Suppressor macrophage (primary cell): ENCODE results near the gene CLPTM1.
"Not testable (repeated sequence)": the region's sequence is repeated elsewhere in the genome, so short reads cannot be mapped to it uniquely, and the experiment has no call there.

Experiments
- DNase-seq, 4 experiments: peaks; one replicate each; pipeline ENCODE4 v3.0.0-alpha.2; 2020 to 2022
- total RNA-seq, 17 experiments: gene quantifications; one replicate each; lab custom pipeline; 2026; ENCODE audit warnings: mixed read lengths in 6 of 17, inconsistent platforms in 3 of 17; lab: John Stamatoyannopoulos, UW

CLPTM1 gene, protein sequence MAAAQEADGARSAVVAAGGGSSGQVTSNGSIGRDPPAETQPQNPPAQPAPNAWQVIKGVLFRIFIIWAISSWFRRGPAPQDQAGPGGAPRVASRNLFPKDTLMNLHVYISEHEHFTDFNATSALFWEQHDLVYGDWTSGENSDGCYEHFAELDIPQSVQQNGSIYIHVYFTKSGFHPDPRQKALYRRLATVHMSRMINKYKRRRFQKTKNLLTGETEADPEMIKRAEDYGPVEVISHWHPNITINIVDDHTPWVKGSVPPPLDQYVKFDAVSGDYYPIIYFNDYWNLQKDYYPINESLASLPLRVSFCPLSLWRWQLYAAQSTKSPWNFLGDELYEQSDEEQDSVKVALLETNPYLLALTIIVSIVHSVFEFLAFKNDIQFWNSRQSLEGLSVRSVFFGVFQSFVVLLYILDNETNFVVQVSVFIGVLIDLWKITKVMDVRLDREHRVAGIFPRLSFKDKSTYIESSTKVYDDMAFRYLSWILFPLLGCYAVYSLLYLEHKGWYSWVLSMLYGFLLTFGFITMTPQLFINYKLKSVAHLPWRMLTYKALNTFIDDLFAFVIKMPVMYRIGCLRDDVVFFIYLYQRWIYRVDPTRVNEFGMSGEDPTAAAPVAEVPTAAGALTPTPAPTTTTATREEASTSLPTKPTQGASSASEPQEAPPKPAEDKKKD
- 42.4 to 163 (median 109) reads per million in 17 experiments for total RNA-seq

DNA sequence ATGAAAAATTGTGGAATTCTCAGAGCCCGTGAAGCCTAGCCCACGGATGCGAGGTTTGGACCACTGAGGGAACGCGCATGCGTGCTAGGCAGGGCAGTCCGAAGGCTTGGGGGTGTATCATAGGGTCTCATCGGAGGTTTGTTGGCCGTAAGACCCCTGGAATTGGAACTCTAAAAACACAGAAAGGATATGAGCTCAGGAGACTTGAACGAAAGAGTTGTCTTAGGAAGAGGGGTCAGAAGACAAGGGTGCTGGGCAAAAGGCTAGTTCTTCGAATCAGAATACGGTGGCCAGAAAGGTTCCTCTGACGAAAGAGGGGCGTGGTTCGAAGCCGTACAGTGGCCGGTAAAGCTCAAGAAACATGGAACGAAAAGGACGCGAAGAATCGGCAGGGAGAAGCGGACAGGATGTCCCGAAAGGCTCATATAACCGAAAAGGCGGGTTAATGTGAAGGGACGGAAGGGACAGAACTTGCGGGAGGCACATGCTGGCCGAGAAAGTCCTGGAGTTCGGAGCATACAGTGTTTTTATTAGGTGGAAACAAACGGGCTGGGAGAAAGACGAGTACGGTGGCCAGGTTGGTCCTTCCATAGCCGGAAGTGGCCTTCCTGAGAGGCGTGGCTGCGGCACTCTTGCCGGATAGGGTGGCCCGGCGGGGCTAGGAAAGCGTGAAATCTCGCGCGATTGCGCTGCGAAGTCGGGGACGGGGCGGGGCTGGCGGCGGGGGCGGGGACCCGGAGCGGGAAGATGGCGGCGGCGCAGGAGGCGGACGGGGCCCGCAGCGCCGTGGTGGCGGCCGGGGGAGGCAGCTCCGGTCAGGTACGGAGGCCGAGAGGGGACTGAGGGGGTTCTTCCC lies at the start of gene CLPTM1:
TSS of gene CLPTM1 (plus strand) at position 732 of the 856 bp plus-strand sequence. CDS start at position 748, 16 bp downstream.
- DNase-seq, result peak; percentile 98 to 100 (median 99)

DNA sequence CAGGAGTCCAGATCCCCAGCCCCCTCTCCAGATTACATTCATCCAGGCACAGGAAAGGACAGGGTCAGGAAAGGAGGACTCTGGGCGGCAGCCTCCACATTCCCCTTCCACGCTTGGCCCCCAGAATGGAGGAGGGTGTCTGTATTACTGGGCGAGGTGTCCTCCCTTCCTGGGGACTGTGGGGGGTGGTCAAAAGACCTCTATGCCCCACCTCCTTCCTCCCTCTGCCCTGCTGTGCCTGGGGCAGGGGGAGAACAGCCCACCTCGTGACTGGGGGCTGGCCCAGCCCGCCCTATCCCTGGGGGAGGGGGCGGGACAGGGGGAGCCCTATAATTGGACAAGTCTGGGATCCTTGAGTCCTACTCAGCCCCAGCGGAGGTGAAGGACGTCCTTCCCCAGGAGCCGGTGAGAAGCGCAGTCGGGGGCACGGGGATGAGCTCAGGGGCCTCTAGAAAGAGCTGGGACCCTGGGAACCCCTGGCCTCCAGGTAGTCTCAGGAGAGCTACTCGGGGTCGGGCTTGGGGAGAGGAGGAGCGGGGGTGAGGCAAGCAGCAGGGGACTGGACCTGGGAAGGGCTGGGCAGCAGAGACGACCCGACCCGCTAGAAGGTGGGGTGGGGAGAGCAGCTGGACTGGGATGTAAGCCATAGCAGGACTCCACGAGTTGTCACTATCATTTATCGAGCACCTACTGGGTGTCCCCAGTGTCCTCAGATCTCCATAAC lies 49.6 kb upstream of the CLPTM1 start, which contains the start of gene APOE:
TSS of gene APOE (plus strand) at position 360 of the 724 bp plus-strand sequence. CDS start 829 bp downstream, outside the sequence.
- DNase-seq, result peak; percentile 70 to 89 (median 80)

DNA sequence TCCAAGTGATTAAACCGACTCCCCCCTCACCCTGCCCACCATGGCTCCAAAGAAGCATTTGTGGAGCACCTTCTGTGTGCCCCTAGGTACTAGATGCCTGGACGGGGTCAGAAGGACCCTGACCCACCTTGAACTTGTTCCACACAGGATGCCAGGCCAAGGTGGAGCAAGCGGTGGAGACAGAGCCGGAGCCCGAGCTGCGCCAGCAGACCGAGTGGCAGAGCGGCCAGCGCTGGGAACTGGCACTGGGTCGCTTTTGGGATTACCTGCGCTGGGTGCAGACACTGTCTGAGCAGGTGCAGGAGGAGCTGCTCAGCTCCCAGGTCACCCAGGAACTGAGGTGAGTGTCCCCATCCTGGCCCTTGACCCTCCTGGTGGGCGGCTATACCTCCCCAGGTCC lies 47.6 kb upstream of the CLPTM1 start:
- DNase-seq, result no peak

DNA sequence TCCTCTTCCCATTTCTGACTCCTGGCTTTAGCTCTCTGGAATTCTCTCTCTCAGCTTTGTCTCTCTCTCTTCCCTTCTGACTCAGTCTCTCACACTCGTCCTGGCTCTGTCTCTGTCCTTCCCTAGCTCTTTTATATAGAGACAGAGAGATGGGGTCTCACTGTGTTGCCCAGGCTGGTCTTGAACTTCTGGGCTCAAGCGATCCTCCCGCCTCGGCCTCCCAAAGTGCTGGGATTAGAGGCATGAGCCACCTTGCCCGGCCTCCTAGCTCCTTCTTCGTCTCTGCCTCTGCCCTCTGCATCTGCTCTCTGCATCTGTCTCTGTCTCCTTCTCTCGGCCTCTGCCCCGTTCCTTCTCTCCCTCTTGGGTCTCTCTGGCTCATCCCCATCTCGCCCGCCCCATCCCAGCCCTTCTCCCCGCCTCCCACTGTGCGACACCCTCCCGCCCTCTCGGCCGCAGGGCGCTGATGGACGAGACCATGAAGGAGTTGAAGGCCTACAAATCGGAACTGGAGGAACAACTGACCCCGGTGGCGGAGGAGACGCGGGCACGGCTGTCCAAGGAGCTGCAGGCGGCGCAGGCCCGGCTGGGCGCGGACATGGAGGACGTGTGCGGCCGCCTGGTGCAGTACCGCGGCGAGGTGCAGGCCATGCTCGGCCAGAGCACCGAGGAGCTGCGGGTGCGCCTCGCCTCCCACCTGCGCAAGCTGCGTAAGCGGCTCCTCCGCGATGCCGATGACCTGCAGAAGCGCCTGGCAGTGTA lies 46.9 kb upstream of the CLPTM1 start:
- no peak for DNase-seq

DNA sequence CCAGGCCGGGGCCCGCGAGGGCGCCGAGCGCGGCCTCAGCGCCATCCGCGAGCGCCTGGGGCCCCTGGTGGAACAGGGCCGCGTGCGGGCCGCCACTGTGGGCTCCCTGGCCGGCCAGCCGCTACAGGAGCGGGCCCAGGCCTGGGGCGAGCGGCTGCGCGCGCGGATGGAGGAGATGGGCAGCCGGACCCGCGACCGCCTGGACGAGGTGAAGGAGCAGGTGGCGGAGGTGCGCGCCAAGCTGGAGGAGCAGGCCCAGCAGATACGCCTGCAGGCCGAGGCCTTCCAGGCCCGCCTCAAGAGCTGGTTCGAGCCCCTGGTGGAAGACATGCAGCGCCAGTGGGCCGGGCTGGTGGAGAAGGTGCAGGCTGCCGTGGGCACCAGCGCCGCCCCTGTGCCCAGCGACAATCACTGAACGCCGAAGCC lies 46.3 kb upstream of the CLPTM1 start:
- DNase-seq, result peak in 1 of 4 experiments; percentile 4

DNA sequence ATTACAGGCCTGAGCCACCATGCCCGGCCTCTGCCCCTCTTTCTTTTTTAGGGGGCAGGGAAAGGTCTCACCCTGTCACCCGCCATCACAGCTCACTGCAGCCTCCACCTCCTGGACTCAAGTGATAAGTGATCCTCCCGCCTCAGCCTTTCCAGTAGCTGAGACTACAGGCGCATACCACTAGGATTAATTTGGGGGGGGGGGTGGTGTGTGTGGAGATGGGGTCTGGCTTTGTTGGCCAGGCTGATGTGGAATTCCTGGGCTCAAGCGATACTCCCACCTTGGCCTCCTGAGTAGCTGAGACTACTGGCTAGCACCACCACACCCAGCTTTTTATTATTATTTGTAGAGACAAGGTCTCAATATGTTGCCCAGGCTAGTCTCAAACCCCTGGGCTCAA lies 45.4 kb upstream of the CLPTM1 start:
- DNase-seq, result no peak

DNA sequence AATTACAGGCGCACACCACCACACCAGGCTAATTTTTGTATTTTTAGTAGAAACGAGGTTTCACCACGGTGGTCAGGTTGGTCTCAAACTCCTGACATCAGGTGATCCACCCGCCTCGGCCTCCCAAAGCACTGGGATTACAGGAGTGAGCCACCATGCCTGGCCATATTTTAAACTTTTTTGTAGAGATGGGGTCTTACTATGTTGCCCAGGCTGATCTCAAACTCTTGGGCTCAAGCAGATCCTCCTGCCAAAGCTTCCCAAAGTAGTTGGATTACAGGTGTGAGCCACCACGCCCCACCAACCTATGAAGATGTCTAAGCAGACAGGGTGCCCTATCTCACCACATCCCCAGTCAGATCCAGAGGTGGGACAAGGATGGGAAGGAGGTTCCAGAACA lies 43.3 kb upstream of the CLPTM1 start:
- DNase-seq, result not testable (repeated sequence)

DNA sequence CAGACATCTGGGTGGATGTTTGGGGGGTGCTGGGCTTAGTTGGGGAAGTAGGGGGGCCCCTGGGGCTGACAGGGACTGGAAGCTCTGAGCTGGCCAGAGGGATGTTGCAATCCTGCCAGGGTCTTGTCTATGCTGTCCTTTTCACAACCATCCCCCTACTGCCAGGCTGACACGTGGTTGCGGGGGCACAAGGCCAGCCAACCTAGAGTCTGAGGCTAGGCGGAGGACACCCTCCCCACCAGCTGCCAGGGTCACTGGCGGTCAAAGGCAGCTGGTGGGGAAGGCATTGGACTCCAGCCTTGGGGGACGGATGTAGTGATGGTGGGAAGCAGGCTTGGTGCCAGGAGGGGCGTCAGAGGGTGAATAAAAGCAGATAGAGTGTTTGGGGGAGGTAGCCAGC lies 42.3 kb upstream of the CLPTM1 start:
- peak; percentile 80 to 93 (median 88) for DNase-seq

DNA sequence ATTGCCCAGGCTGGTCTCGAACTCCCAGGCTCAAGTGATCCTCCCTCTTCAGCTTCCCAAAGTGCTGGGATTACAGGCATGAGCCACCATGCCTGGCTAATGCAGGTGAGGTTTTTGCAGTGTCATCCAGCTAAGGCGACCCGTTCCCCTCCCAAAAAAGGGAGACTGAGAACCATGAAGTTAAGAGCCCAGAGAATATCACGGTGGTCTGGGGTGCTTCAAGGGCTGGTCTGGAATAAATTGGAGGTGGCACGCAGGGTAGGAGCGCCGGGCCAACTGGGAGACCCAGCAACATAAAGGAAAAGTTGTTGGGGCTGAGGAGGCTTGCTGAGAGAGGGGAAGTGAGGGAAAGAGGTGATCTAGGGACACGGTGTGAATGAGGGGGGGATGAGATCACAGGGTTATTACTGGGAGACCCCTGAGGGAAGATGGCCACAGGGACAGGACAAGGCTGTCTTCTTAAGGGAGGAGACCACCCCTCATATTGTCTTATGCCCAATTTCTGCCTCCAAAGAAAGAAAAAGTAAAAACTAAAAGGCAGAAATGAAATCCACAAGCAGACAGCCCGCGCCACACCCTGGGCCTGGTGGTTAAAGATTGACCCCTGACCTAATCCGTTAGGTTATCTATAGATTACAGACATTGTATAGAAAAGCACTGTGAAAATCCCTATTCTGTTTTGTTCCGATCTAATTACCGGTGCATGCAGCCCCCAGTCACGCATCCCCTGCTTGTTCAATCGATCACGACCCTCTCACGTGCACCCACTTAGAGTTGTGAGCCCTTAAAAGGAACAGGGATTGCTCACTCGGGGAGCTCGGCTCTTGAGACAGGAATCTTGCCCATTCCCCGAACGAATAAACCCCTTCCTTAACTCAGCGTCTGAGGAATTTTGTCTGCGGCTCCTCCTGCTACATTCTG lies 41.4 kb upstream of the CLPTM1 start:
- DNase-seq, result peak in 1 of 4 experiments; percentile 36

DNA sequence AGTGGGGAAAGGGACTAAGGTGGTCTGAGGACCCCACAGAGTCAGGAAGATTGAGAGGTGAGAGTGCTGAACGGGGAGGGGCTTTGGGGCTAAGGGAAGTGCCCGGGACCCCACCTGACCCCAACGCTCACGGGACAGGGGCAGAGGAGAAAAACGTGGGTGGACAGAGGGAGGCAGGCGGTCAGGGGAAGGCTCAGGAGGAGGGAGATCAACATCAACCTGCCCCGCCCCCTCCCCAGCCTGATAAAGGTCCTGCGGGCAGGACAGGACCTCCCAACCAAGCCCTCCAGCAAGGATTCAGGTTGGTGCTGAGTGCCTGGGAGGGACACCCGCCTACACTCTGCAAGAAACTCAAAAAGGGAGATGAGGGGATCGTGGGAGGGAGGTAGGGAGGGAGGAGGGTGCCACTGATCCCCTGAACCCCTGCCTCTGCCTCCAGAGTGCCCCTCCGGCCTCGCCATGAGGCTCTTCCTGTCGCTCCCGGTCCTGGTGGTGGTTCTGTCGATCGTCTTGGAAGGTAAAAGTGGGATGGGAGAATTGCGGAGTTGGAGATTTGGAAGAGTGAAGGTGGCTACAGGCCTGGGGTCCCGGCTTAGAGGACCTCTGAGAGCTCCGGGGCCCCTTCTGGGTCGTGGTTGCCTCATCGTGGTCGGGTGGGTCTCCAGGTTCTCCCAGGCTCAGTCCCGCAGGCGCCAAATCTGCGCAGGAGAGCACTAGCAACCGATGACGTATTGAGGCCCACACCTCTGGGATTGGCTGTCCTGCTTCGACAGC lies 40.6 kb upstream of the CLPTM1 start, which contains the start of gene APOC1:
TSS of gene APOC1 (plus strand) at position 176 of the 774 bp plus-strand sequence. CDS start at position 460, 284 bp downstream.
- peak; percentile 83 to 90 (median 87) for DNase-seq

DNA sequence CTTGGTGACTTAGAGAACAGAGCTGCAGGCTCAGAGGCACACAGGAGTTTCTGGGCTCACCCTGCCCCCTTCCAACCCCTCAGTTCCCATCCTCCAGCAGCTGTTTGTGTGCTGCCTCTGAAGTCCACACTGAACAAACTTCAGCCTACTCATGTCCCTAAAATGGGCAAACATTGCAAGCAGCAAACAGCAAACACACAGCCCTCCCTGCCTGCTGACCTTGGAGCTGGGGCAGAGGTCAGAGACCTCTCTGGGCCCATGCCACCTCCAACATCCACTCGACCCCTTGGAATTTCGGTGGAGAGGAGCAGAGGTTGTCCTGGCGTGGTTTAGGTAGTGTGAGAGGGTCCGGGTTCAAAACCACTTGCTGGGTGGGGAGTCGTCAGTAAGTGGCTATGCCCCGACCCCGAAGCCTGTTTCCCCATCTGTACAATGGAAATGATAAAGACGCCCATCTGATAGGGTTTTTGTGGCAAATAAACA lies 30.9 kb upstream of the CLPTM1 start:
- DNase-seq, result peak in 3 of 4 experiments; percentile 38 to 57 (median 53)

DNA sequence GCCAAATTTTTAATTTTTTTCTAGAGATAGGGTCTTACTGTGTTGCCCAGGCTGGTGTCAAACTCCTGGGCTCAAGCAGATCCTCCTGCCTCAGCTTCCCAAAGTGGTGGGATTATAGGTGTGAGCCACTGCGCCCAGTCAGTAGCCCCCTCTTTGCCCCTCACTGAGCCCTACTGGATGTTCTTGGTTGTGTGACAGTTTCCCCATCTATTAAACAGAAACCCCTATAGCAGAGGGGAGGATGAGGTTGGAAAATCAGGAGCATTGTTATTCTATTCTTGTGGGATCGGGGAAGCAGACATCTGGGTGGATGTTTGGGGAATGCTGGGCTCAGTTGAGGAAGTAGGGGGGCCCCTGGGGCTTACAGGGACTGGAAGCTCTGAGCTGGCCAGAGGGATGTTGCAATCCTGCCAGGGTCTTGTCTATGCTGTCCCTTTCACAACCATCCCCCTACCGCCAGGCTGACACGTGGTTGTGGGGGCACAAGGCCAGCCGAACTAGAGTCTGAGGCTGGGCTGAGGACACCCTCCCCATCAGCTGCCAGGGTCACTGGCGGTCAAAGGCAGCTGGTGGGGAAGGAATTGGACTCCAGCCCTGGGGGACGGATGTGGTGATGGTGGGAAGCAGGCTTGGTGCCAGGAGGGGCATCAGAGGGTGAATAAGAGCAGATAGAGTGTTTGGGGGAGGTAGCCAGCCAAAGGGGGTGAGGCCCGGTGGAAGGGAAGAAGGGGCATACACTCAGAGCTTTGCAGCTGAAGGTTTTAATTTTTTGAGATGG lies 29.9 kb upstream of the CLPTM1 start:
- DNase-seq, result peak; percentile 90 to 96 (median 94)

DNA sequence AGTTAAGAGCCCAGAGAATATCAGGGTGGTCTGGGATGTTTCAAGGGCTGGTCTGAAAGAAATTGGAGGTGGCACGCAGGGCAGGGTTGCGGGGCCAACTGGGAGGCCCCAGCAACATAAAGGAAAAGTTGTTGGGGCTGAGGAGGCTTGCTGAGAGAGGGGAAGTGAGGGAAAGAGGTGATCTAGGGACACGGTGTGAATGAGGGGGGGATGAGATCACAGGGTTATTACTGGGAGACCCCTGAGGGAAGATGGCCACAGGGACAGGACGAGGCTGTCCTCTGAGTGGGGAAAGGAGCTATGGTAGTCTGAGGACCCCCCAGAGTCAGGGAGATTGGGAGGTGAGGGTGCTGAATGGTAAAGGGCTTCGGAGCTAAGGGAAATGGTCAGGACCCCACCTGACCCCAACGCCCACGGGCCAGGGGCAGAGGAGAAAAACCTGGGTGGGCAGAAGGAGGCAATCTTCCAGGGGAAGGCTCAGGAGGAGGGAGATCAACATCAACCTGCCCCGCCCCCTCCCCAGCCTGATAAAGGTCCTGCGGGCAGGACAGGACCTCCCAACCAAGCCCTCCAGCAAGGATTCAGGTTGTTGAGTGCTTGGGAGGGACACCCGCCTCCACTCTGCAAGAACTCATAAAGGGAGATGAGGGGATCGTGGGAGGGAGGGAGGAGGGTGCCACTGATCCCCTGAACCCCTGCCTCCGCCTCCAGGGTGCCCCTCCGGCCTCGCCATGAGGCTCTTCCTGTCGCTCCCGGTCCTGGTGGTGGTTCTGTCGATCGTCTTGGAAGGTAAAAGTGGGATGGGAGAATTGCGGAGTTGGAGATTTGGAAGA lies 28.7 kb upstream of the CLPTM1 start:
- not testable (repeated sequence) for DNase-seq

DNA sequence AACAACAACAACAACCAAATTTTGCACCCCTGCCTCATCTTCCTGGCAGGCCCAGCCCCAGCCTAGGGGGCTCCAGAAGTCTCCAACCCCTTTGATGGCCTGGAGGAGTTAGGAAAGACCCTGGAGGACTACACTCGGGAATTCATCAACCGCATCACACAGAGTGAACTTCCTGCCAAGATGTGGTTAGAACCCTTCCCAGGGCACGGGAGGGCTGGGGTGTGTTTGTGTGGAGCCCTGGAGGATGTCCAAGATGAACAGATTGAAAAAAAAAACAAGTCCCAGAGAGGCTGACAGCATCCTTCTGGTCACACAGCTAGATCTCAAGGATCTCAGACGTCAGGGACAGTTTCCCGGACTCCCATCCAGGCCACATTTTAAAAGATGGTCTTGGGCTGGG lies 27.4 kb upstream of the CLPTM1 start:
- DNase-seq, result no peak

DNA sequence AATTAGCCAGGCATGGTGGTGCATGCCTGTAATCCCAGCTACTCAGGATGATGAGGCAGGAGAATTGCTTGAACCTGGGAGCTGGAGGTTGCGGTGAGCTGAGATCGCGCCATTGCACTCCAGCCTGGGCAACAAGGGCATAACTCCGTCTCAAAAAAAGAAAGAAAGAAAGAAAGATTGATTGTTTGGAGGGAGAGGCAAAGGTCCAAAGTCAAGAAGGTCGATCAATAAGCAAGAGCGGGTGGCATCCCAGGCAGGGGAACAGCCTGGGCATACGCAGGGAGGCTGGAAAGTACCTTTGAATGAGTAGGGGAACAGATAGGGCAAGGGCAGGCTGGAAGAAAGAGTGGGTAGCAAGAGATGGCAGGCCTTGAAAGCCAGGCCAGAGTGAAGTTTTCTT lies 25.1 kb upstream of the CLPTM1 start:
- DNase-seq, result no peak

DNA sequence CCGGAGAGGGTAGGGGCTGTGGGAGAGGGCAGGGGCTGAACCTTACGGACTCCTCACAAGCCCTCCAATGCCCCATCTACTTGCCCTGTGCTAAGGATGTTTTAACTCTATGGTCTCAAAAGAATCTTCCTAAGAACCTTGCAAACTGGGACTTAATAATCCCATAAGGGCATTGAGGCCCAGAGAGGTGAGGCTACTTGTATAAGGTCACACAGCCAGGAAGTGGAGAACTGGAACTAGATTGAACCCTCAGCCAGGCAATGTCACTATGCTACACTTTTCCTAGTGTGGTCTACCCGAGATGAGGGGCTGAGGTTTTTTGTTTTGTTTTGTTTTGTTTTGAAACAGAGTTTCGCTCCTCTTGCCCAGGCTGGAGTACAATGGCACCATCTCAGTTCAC lies 23.6 kb upstream of the CLPTM1 start:
- DNase-seq, result no peak

DNA sequence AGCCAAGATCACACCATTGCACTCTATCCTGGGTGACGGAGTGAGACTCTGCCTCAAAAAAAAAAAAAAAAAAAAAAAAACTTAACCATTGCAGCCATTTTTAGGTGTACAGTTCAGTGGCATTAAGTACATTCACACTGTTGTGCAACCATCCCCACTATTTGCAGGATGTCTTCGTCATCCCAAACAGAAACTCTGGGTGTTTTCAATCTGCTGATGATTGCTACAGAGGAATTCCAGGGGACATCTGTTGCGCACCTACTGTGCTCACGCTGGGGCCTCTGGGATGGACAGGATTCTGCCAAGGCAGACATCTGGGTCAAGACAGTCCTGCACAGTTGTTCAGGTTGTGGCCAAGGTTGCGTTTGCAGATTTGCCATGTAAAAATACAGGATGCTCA lies 15.5 kb upstream of the CLPTM1 start:
- DNase-seq, result peak in 3 of 4 experiments; percentile 45 to 54 (median 48)
